Endothelial cell (in vitro differentiated cells): ENCODE measurements around the gene SGSM1. TPM values are rescaled to one million over a fixed set of nuclear protein-coding genes. Genes with fewer than 3 reads are reported as not detected.
A peak's percentile ranks its signal among the peaks of the same experiment; 100 is the strongest.

ENCODE experiments used
- DNase-seq: peaks from one replicate; pipeline ENCODE4 v3.0.0; 2021; ENCODE audit warnings: low spot score
- H3K27ac Mint-ChIP-seq: one replicate; pipeline ENCODE4 v1.8.0; 2021; ENCODE audit warnings: mixed read lengths, inconsistent platforms; ENCODE audit not compliant: unreplicated experiment
- H3K27me3 Mint-ChIP-seq: one replicate; pipeline ENCODE4 v1.8.0; 2021; ENCODE audit warnings: mild to moderate bottlenecking, moderate library complexity, mixed read lengths, inconsistent platforms; ENCODE audit not compliant: unreplicated experiment
- H3K36me3 Mint-ChIP-seq: one replicate; pipeline ENCODE4 v1.8.0; 2021; ENCODE audit warnings: mild to moderate bottlenecking, low read depth, mixed read lengths, inconsistent platforms; ENCODE audit not compliant: unreplicated experiment
- H3K4me1 Mint-ChIP-seq: one replicate; pipeline ENCODE4 v1.8.0; 2021; ENCODE audit warnings: mild to moderate bottlenecking, mixed read lengths, inconsistent platforms; ENCODE audit not compliant: unreplicated experiment
- H3K4me3 Mint-ChIP-seq: one replicate; pipeline ENCODE4 v1.8.0; 2021; ENCODE audit warnings: mild to moderate bottlenecking, mixed read lengths, inconsistent platforms; ENCODE audit not compliant: unreplicated experiment
- H3K9me3 Mint-ChIP-seq: one replicate; pipeline ENCODE4 v1.8.0; 2021; ENCODE audit warnings: mixed read lengths, inconsistent platforms; ENCODE audit not compliant: unreplicated experiment
- total RNA-seq: library from RNA; stranded (reverse); fragmentation: NEBNext Ultra II Directional; extraction: Animal tissue kit (Norgen Biotek cat#: 25700); gene quantifications from one replicate; pipeline ENCODE4 v1.2.1, GENCODE V29; 2021; ENCODE audit not compliant: unreplicated experiment
- TF ChIP-seq, protein P1 (sequence below): fragments of 200-600 bp; sonication (generic); IDR thresholded peaks from one replicate; pipeline ENCODE4 v1.5.0; 2021; ENCODE audit warnings: antibody characterized with exemption; ENCODE audit not compliant: unreplicated experiment

SGSM1 gene
- total RNA-seq, 1 donor from 2014 or later = 2.4 TPM

- Mint-ChIP-seq H3K27me3 (peaks cover 3% of the 10 kb centered on the region), H3K9me3 (no peaks in the 10 kb centered on the region), H3K4me3 (no peak overlapping the region), H3K4me1 (peaks cover 22% of the 10 kb centered on the region), H3K36me3 (peaks cover 3% of the 10 kb centered on the region), H3K27ac (no peak overlapping the region)
- TF ChIP-seq, protein P1, sequence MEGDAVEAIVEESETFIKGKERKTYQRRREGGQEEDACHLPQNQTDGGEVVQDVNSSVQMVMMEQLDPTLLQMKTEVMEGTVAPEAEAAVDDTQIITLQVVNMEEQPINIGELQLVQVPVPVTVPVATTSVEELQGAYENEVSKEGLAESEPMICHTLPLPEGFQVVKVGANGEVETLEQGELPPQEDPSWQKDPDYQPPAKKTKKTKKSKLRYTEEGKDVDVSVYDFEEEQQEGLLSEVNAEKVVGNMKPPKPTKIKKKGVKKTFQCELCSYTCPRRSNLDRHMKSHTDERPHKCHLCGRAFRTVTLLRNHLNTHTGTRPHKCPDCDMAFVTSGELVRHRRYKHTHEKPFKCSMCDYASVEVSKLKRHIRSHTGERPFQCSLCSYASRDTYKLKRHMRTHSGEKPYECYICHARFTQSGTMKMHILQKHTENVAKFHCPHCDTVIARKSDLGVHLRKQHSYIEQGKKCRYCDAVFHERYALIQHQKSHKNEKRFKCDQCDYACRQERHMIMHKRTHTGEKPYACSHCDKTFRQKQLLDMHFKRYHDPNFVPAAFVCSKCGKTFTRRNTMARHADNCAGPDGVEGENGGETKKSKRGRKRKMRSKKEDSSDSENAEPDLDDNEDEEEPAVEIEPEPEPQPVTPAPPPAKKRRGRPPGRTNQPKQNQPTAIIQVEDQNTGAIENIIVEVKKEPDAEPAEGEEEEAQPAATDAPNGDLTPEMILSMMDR = no peak
- DNase-seq = no peak
Measured at GRCh38 chr22:24928322-24928721, 122.3 kb downstream of the SGSM1 start.

- Mint-ChIP-seq H3K27me3 (no peaks in the 10 kb centered on the region), H3K4me3 (no peak overlapping the region), H3K4me1 (peaks cover 18% of the 10 kb centered on the region), H3K9me3 (no peaks in the 10 kb centered on the region), H3K27ac (no peak overlapping the region), H3K36me3 (peaks cover 3% of the 10 kb centered on the region)
- TF ChIP-seq, protein P1 = no peak
- DNase-seq = no peak
Measured at GRCh38 chr22:24930678-24931077, 124.7 kb downstream of the SGSM1 start.

- Mint-ChIP-seq H3K27ac (no peak overlapping the region), H3K4me1 (peaks cover 9% of the 10 kb centered on the region), H3K9me3 (no peaks in the 10 kb centered on the region), H3K4me3 (no peak overlapping the region), H3K36me3 (no peaks in the 10 kb centered on the region), H3K27me3 (no peaks in the 10 kb centered on the region)
- TF ChIP-seq, protein P1 = no peak
- DNase-seq = no peak
Measured at GRCh38 chr22:24935771-24936483, 129.9 kb downstream of the SGSM1 start.

DNA sequence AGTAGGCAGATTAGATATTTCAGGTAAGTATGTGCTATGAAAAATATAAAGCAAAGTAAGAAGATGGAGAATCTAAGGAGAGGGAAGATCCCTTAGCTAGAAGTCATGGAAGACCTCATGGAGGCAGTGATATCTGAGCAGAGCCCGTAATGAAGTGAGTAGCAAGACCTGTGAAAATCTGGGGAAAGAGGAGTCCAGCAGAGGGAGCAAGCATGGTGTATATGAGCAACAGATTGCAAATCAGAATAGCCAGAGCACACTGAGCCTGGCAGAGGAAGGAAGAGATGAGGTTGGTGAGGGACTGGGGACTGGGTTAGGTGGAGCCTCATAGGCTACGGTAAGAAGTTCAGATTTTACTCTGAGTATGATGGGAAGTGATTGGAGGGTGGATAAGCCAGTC, 131.1 kb downstream of the SGSM1 start:
- no peaks in the 10 kb centered on the region for H3K9me3 Mint-ChIP-seq
- no peaks in the 10 kb centered on the region for H3K27me3 Mint-ChIP-seq
- H3K27ac Mint-ChIP-seq = no peak overlapping the region
- no peaks in the 10 kb centered on the region for H3K36me3 Mint-ChIP-seq
- DNase-seq = peak; percentile 36
- H3K4me1 Mint-ChIP-seq = no peaks in the 10 kb centered on the region
- no peak overlapping the region for H3K4me3 Mint-ChIP-seq
- TF ChIP-seq, protein P1 = no peak

DNA sequence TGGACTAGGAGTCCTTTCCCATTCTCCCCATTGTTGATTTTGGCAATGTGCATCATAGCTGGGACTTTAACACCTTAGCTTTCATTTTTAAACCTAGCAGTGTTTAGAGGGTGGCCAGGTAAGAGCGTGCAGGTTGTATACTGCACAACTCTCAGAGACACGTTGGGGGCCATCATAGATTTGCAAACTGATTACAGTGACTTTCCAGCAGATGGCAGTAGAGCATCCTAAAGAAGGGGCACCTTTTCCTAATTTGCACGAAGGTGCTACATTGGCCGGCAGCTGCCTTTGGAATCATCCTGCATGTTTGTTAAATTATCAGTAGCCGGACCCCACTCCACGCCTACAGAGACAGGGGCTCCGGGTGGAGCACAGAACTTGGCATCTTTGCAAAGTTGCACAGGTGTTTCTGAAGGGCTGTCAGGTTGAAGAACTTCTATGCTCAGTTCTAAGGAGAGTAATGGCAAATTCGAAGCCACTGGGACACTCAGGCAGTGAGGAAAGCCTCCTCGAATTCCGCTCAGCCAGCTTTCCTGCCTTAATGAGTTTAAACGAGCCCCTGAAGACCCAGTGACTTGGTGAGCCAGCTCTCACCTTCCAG, 132.8 kb downstream of the SGSM1 start:
- DNase-seq = peak; percentile 51
- Mint-ChIP-seq H3K27me3 (peaks cover 2% of the 10 kb centered on the region), H3K27ac (no peak overlapping the region), H3K36me3 (no peaks in the 10 kb centered on the region), H3K4me1 (no peaks in the 10 kb centered on the region), H3K9me3 (no peaks in the 10 kb centered on the region), H3K4me3 (no peak overlapping the region)
- TF ChIP-seq, protein P1 = peak; percentile 59
